Esophagus squamous epithelium (tissue), 4 donors: ENCODE data around the gene GTF2A1L.

ENCODE experiments used
- CTCF ChIP-seq, 6 experiments: fragments of 450-650 bp in 4 of 6; fragments of 200-600 bp in 2 of 6; sonication (generic) in 2 of 6; IDR thresholded peaks; one replicate each; pipeline ENCODE4 v1.5.1; 2016 to 2019; ENCODE audit warnings: antibody characterized with exemption in 6 of 6, mild to moderate bottlenecking in 4 of 6, moderate library complexity in 4 of 6
- POLR2A ChIP-seq, 4 donors: fragments of 450-650 bp; IDR thresholded peaks; one replicate each; pipeline ENCODE4 v1.6.1; 2017; ENCODE audit warnings: antibody characterized with exemption in 4 of 4, mild to moderate bottlenecking in 4 of 4, moderate library complexity in 3 of 4

DNA sequence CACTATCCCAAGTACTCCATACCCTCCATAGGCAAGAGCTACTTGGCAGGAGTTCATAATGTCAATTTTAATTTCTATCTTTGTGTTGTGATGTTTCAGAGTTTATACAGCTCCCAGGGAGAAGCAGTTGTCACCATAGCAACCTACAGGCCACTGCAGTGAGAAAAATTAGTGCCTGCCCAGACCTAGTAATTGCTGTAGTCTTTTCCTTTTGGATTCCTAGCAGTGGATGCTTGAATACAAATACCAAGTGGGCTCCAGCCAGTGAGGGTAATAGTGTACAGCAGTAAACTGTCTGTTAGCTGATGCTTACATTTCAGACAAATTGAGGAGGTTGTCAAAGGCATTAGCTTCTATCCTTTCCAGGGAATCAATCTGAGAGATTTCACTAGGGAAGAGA lies 111.2 kb downstream of the GTF2A1L start:
- no peak for TF ChIP-seq CTCF (IDR thresholded peaks at IDR 0.05)
- no peak for TF ChIP-seq POLR2A (IDR thresholded peaks at IDR 0.05)
